ENCODE results near the gene FAM234B.

FAM234B gene

DNA sequence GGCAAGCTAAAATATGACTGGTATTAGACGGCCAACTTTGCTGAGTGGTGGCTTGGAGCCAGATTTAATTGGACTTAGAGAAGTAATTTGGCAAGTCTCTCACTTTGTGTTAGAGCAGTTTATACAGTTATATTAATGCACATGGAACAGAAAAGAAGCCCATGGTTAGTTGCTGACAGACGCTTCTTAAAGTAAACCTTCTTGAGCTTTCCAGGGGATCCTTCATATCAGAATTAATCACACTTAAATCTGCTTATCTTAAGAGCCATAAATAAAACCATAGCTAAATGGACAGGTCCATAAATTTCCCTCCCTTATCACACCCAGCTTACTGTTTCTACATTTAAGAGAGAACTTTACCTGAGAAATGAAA is 49.7 kb downstream of the FAM234B start:
- peak; percentile 79 for DNase-seq

DNA sequence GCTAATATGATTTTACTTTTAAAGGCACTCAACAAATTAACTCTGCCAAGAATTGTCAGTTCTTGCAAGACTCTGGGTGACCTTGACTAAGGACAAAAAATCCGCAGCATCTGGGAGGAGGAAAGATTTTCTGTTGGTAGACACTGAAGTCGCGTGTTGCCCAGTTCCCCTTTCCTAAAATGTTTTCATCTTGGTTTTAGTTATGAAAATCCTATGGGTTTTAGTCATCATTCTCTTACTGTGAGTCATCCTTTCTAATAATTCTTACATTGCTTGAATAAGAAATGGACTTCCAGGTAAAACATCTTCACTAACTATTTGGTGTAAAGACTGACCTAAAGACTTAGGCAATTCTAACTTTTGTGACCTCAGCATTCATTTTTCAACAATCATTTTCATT is 50.2 kb downstream of the FAM234B start:
- DNase-seq: no peak

DNA sequence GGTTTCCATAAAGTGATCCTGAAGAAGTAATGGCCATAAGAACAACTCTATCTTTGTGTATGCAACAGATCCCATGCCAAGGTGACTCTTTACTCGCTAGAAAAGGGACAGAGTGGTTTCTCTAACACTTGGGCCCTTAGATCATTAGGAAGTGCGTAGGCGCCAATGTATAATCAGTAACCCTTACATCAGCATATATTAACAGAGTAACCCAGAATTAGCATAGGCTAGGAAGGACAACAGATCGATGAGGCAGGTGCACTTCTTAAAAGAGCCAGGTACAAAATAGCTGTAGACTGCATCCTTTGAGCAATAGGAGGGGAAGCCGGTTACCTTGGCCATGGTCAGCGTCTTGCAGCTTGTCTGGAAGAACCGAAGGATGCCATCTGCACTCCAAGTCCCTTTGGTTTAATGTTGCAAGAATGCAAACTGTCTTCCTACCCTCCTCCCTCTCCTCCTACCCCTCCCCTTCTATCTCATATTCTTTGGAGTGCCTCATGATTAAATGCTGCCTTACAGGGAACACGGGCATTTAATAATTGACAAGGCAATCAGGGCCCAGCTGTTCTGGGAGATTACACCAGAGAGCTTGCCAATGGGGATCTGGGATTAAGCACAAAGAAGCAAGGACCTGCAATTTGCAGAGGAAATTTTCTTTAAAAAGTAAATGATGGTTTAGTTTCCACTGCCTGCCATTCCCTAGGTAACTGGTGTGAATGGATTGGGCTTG is 51.2 kb downstream of the FAM234B start:
- peak; percentile 80 for DNase-seq

DNA sequence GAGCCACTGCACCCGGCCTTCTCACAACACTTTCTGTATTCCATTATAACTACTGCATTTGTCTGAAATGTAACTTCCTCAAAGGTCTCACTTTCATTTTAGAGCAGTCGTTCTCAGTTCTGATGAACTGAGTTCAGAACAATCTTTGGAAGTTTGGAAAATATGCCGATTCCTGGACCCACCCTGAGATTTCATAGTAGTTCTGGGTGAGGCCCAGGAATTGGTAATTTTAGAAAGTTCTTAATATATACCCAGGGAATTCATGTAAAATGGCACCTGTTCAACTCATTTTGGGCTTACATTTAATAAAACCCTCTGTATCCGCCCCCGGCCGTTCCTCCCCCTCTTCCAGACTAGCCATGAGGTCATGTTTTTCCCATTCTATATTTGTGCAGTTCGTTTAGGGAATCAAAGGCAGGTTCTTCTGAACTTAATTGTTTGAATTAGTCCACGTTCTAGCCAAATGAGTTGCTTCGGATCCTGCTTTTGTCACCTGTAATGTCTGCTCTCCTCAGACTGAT is 53.4 kb downstream of the FAM234B start:
- DNase-seq: no peak

DNA sequence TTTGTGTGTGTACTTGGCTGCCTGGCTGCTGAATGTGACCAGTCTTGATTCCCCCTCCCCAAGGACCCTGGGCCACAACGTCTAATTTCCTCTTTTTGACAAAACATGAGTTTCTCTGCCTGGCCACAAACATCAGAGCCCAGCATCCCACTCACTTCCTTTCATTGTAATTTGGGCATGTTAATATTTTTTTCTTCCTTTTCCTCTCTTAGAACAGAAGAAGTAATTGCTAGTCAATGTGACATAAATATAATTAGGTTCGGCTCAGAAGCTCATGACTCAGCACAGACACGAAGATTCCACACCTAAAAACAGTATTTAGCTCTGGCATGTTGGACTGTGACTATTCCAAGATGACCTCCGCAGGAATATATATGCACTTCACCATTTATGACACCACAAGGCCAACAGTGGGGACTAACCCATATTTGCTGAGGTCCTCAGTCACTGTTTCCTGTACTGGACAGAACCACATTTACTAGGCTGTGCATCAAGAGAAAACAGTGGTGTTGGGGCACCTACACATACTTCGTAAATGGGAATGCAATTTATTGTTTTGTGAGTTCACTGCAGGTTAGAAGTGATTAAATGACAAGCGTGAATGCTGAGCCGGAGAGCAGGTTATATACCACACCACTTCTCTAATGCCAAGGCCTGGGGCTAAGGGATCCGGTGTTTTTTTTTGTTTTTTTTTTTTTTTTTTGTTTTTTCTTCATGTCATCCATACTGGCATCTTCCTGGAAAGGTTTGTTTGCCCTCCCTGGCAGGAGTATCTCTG is 55.1 kb downstream of the FAM234B start:
- DNase-seq: no peak

DNA sequence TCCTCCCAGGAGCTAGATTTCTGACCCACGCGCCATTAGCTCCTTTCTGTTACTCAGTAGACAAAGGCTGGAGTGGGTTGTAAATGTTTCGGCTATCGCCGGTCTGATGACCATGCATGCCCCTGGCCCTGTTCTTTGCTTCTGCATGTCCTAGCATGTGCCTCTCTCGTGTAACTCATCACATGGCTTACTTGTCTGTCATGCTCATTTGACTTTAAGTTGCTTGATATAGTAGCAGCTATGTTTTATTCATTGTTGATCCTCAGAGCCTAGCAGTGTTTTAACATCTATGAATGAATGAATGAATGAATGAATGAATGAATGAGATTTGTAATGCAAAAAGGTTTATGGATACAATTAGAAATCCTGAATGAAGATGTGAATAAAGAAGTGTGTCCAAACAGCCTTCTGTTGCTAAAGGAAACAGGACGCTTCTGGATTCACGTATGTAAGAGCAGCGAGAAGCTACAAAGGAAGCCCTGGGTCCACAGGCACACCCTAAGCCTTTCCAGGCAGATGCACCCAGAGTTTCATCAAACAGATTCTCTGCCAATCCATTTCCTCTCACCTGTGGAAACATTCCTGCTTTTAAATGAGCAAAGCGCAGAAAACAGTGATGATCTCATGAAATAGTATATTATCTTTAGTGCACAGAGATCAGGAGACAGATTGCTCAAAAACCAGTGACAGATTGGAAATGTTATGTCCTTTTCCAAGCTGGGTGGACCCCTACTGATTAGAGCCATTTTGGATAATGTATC is 55.8 kb downstream of the FAM234B start:
- DNase-seq: no peak

DNA sequence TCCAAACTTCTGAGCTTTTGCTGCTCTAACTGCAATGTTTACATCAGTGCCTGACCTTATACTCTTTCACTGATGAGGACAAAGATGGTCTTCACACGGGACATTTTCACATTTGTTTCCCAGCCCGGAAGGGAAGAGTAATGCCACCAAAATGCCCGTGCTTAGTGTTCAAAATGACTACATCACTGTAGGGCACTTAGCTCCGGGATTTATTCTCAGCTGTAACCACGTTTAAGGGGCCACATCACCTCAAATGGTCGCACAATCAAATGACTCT is 56.4 kb downstream of the FAM234B start:
- no peak for DNase-seq

DNA sequence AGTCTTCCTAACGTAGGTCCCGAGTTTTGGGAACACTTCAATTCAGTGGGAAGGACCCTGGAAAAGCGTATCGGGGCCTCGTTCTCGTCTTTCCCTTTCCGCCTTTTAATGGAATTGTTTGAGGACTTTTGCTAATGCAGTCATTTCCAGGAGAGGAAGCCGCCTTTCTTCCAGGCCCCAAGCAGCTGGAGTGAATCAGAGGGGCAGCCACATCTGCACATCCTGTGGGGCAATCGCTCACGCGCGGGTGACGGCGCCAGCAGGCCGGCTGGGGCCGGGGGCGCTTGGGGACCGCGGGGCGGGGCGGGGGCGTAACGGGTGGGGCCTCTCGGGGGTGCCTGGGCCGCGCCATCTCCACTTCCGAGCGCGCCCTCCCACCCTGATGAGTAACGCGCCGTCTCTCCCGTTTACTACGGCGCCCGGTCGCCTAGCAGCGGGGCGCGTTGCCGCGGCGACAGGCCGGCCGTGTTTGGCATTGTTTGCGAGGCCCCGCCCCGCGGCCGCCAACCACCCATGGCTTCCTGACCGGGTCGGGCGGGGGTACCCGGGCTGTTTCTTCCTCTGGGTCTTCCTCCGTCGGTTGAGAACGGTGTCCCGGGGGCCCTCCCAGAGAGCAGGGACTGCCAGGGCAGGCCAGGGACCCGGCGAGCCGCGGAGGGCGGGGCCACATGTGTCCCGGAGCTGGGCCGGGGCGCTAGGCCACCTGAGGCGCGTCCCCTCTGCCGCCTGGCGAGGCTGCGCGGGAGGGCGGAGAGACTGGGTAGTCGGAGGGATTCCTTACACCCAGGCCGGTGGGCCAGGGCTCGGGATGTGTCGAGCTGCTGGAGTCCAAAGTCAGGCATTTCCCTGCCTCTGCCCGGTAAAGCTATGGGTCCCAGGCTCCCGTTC is 56.9 kb downstream of the FAM234B start:
- DNase-seq: no peak

DNA sequence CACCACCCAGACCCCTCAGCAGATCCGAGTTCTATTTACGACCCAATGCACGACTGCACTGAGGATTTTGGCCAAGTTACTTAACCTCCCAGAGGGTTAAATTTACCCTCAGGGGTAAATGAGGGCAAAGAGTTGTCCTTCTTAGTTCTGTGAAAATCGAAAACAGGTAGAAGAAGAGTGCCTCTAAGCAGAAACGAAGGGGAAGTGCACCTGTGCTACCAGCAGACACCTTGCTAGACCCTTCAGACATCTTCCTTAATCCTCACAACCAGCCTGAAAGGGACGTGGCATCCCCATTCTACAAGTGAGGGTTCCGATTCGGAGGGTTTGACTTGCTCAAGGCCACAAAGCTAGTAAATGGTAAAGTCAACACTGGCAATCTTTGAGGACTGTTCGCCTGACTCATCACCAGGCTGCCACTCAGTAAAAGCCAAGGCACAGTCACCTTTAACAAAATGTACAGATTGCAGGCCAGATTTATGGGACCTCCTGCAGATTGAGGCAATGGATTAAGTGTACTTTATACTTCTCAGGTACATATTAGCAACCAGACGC is 57.7 kb downstream of the FAM234B start:
- peak; percentile 49 for DNase-seq

DNA sequence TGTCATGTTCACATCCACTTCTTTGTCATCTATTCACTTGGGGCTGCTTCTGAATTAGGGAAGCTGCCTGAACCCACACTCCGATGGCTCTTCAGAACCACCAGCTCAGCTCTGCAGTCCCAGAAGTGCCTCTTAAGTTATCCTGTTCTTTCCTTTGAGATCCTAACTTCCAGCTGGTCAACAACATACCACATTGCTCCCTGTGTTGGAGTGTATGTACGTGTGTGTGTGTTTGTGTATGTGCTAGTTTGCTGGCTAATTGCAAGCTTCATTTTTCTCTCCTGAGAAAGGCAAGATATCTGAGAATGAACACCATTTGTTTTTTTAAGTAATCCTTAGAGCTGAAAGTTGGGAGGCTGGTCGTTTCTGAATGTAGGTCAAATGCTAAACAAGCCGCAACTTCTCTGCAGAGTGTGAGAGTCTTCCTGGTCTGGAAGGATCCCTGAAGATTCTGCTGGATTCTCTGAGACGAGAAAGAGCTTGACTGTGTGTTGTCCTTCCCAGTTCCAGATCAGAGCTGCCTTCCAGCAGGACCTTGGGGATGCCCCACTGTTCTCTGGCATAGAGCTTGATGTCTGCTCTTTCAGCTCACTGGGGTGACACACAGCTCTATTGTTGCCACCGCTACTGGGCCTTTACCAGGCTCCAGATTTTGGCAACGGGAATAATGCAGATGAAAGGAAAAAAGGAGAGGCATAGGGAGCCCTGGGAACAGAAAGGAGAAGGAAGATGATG is 58.4 kb downstream of the FAM234B start:
- DNase-seq: peak; percentile 49

DNA sequence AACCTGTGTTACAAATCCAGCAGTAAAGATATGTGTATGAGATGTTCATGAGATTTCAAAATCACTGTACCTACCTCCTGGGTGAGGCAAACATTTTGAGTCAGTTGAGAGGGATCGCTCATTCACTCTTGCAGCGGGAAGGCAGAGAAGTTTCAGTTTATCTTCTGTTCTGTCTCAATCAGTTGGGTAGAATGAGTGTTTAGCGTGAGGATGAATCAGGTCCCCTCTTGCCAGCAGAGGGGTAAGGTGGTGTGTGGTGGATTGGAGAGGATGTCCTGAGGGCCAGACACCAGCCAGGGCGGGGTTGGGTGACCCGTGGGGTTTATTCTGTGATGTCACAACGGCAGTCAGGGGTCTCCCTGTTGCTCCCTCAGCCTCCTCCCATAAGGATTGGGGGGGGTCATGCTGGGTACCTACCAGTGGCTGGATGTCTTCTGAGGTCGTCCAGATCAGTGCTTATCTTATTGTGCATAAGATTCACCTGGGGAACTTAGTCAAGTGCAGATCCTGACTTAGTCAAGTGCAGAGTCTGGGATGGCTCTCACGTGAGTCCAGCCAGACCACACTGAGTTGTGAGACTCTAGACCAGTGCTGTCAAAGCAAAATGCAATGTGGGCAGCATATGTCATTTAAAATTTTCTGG is 59.3 kb downstream of the FAM234B start, which contains the start of gene GSG1:
Gene GSG1 (minus strand): TSS at position 277 of the 643 bp plus-strand sequence. CDS start 155 bp downstream, at position 122.
- no peak for DNase-seq

DNA sequence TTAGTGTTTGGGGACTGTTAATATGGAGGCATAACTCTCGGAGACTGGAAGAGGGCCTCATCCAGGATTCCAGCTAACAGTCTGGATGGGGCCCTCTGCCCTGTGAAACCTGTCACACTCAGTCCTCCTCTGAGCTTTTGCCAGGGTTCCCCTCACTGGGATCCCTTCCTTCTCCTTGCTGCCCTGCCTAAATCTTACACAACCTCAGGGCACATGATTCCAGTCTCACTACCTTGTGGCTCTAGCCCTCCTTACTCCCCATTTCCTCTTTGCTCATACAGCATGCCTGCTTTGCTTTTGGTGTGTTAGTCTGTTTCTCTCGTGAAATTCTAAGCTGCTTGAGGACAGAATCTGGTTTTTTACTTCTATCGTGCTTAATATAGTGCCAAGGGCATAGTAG is 60.2 kb downstream of the FAM234B start:
- no peak for DNase-seq

DNA sequence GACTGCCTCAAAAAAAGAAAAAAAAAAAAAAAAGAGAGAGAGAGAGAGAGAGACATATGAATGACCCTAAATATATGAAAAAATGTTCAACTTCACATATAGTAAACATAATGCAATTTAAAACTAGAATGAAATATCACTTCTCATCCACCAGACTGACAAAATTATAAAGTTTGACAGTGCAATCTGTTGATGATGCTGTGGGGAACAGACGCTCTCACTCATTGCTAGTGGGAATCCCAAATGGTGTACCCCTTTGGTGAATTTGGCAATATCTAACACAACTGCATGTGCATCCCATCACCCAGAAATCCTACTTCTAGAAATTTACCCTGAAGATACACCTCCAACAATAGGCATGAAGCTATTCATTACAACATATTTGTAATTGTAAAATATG is 61.6 kb downstream of the FAM234B start:
- no peak for DNase-seq

DNA sequence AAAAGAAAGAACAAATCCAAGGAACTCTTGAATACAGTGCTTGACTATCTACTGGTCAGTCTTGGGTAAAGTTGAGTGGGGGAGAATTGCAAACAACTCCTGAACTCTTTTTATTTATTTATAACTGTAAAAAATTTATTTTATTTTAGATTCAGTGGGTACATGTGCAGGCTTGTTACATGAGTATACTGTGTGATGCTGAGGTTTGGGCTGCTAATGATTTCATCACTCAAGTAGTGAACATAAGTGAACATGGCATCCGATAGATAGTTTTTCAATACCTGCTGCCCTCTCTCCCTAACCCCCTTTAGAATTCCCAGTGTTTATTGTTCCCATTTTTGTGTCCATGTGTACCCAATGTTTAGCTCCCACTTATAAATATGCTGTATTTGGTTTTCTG is 62.5 kb downstream of the FAM234B start:
- DNase-seq: no peak

DNA sequence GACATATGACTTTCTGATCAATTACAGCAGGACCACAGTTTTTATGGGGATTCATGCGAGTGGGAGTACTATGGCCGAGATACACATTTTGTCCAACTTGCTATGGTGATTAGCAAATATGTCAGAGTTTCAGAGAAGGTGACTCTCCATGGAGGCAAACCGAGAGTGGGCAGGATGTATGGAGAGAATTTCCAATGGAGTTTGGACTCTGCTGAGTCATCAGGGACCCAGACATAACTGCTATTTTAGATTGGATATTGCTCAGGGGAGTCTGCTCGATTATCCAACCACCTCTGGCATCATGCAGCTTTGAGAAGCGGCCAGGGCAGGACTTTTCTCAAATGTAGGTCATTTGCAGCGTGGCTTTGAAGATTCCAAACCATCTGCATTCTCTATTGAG is 68.8 kb downstream of the FAM234B start:
- no peak for DNase-seq

DNA sequence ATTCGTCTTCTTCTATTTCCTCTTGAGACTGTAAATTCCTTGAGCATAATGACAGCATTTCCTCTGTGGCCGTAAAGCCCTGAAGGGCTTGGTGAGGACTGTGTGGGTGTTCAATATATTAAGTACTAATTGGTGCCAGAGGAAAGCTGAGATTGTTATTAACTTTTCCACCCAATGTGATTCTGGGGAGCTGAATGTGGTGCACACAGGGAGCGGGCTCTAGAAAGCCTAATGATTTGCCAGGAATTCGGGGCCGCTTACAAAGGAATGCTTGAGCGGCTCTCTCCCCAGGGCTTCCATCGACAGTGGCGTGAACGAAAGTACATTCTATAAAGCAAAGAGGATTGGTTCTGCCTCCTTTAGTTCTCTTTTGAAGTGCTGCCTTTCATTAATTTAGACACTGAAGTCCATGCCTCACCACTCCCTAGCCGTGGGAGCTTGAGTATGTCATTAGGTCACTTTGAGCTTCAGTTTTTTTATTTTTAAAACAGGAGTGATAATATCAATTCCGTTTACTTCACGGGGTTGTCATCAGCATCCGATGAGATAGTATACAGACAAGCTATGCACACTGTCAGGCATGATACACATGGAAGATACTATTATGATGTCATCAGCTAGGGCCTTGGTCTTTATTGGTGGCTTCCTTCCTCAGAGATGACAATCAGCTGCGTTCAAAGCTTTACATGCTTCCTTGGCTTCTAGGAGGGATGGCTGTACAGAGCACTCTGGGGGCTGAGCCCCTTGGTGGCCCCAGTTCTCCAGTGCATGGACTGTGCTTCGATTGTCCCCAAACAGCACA is 70.3 kb downstream of the FAM234B start:
- no peak for DNase-seq

DNA sequence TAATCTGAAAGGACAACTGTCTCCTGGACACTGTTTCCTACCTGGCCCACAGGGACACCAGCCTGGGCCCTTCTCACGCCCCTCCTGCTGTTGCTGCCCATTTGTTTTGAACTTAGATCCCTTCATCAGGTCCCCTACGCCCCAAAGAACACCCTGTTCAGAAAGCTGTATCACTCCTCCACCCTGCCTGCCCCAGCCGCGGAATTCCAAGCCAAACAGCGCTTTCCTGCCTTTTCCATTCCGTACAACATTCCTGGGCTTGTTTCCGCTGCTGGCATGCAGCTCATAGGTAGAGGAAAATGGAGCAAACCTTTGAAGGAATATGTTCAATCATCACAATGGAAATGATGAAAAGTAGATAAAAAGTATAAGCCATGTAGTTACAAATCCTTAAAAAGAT is 72.1 kb downstream of the FAM234B start:
- DNase-seq: no peak

DNA sequence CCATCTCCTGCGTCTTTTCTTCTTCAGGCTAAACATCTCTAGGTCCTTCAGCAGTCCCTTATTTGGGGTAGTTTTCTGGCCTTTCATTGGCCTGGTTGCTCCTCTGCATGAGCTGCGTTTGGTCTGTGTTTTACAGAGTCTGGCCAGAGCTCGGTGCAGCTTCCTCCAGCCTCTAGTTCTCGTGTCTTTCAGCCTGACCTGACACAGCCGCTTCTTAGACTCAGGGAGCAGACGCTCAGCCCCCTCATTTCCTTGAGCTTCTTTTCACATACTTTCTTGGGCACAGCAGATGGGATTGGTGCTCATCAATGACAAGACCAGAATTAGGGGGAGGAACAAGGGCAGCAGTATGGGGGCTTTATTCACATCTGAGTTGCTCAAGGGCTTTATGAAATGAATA is 72.8 kb downstream of the FAM234B start:
- DNase-seq: no peak

DNA sequence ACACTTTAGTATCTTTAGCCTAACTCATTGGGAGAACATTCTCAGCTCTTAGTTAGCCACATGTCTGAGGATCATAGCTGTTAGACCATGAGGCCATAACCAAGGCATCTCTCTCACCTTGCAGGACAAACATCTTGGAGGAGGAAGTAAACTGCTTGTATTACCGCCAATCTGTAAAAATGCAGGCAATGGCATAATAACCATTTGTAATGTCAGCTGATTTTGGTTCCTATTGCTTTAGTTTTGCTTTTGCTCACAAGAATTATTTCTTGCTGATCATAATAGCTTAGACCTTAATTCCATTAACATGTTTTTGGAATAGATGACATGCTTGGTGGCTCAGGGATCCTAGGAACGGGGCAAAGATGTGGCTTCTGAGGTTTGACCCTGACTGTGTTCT is 75.6 kb downstream of the FAM234B start:
- no peak for DNase-seq

DNA sequence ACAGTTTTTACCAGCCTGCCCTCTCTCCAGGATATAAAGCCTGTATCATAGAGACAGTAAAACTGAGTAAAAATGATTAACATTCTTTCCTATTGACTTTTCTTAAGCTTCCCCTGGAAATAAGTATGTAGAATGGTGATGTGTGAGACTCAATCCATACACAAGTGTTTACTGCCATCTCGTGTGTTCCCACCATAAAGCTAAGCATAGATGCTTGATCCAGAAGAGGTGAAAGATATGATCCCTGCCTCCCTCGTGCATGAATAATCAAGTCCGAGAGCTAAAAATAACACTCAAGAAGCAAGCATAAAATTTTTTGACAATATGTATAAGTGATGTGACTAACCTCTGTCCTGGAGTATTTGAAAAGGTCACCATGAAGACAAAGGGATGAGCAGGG is 76.2 kb downstream of the FAM234B start:
- no peak for DNase-seq
